ENCODE measurements around the gene FCMR.

The FCMR gene

DNA sequence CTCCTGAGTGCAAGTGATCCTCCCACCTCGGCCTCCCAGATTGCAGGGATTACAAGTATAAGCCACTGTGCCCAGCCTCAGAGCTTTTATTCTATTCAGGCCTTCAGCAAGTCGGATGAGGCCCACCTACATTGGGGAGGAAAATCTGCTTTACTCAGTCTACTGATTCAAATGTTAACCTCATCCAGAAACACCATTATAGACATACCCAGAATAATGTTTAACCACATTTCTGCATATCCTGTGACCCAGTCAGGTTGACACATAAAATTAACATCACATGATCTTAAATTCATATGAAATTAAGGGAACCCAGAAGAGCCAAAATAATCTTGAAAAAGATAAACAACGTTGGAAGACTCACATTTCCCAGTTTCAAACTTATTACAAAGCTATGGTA lies 41.4 kb downstream of the FCMR start:
- no peak for ATAC-seq

DNA sequence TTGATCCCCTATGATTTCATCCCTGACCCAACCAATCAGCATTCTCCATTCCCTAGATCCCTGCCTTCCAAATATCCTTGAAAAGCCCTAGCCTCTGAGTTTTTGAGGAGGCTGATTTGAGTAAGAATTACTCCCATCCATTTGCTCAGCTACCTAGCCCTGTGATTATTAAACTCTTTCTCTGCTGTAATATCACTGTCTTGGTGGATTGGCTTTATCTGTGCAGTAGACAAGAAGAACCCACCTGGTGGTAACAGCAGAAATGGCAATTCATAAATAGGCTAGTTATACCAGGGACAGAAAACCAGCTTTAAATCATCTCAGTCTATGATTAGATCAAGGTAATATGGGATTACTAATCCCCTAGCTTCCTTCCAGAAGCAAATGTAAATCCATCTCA lies 43.3 kb downstream of the FCMR start:
- ATAC-seq: no peak
- TF ChIP-seq OSR1 (CRISPR knock-in tag; IDR thresholded peaks at IDR 0.05) (no peak), PPARA (CRISPR knock-in tag; IDR thresholded peaks at IDR 0.05; ENCODE audit: borderline replicate concordance) (no peak), BACH2 (CRISPR knock-in tag; IDR thresholded peaks at IDR 0.05; ENCODE audit: borderline replicate concordance) (no peak), SNAI2 (CRISPR knock-in tag; IDR thresholded peaks at IDR 0.05) (no peak), ISL1 (CRISPR knock-in tag; IDR thresholded peaks at IDR 0.05) (no peak), ZNF70 (CRISPR knock-in tag; IDR thresholded peaks at IDR 0.05) (no peak), RARB (CRISPR knock-in tag; IDR thresholded peaks at IDR 0.05) (no peak), ZFP3 (CRISPR knock-in tag; IDR thresholded peaks at IDR 0.05) (no peak), CSDC2 (CRISPR knock-in tag; IDR thresholded peaks at IDR 0.05) (no peak), ESRRG (CRISPR knock-in tag; IDR thresholded peaks at IDR 0.05) (no peak), ZNF565 (CRISPR knock-in tag; conservative IDR thresholded peaks at IDR 0.05; ENCODE audit: low read depth) (no peak), ZNF8 (CRISPR knock-in tag; IDR thresholded peaks at IDR 0.05) (no peak), ARNTL (CRISPR knock-in tag; IDR thresholded peaks at IDR 0.05; ENCODE audit: borderline replicate concordance, low read depth) (no peak)
- TF ChIP-seq, protein P1, sequence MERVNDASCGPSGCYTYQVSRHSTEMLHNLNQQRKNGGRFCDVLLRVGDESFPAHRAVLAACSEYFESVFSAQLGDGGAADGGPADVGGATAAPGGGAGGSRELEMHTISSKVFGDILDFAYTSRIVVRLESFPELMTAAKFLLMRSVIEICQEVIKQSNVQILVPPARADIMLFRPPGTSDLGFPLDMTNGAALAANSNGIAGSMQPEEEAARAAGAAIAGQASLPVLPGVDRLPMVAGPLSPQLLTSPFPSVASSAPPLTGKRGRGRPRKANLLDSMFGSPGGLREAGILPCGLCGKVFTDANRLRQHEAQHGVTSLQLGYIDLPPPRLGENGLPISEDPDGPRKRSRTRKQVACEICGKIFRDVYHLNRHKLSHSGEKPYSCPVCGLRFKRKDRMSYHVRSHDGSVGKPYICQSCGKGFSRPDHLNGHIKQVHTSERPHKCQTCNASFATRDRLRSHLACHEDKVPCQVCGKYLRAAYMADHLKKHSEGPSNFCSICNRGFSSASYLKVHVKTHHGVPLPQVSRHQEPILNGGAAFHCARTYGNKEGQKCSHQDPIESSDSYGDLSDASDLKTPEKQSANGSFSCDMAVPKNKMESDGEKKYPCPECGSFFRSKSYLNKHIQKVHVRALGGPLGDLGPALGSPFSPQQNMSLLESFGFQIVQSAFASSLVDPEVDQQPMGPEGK (CRISPR knock-in tag; IDR thresholded peaks at IDR 0.05; ENCODE audit: borderline replicate concordance): no peak
- TF ChIP-seq, protein P2, sequence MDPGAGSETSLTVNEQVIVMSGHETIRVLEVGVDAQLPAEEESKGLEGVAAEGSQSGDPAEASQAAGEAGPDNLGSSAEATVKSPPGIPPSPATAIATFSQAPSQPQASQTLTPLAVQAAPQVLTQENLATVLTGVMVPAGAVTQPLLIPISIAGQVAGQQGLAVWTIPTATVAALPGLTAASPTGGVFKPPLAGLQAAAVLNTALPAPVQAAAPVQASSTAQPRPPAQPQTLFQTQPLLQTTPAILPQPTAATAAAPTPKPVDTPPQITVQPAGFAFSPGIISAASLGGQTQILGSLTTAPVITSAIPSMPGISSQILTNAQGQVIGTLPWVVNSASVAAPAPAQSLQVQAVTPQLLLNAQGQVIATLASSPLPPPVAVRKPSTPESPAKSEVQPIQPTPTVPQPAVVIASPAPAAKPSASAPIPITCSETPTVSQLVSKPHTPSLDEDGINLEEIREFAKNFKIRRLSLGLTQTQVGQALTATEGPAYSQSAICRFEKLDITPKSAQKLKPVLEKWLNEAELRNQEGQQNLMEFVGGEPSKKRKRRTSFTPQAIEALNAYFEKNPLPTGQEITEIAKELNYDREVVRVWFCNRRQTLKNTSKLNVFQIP (CRISPR knock-in tag; IDR thresholded peaks at IDR 0.05; ENCODE audit: borderline replicate concordance, low read depth): no peak
- TF ChIP-seq, protein P3, sequence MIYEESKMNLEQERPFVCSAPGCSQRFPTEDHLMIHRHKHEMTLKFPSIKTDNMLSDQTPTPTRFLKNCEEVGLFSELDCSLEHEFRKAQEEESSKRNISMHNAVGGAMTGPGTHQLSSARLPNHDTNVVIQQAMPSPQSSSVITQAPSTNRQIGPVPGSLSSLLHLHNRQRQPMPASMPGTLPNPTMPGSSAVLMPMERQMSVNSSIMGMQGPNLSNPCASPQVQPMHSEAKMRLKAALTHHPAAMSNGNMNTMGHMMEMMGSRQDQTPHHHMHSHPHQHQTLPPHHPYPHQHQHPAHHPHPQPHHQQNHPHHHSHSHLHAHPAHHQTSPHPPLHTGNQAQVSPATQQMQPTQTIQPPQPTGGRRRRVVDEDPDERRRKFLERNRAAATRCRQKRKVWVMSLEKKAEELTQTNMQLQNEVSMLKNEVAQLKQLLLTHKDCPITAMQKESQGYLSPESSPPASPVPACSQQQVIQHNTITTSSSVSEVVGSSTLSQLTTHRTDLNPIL (CRISPR knock-in tag; IDR thresholded peaks at IDR 0.05; ENCODE audit: low read depth): no peak
- TF ChIP-seq, protein P4, sequence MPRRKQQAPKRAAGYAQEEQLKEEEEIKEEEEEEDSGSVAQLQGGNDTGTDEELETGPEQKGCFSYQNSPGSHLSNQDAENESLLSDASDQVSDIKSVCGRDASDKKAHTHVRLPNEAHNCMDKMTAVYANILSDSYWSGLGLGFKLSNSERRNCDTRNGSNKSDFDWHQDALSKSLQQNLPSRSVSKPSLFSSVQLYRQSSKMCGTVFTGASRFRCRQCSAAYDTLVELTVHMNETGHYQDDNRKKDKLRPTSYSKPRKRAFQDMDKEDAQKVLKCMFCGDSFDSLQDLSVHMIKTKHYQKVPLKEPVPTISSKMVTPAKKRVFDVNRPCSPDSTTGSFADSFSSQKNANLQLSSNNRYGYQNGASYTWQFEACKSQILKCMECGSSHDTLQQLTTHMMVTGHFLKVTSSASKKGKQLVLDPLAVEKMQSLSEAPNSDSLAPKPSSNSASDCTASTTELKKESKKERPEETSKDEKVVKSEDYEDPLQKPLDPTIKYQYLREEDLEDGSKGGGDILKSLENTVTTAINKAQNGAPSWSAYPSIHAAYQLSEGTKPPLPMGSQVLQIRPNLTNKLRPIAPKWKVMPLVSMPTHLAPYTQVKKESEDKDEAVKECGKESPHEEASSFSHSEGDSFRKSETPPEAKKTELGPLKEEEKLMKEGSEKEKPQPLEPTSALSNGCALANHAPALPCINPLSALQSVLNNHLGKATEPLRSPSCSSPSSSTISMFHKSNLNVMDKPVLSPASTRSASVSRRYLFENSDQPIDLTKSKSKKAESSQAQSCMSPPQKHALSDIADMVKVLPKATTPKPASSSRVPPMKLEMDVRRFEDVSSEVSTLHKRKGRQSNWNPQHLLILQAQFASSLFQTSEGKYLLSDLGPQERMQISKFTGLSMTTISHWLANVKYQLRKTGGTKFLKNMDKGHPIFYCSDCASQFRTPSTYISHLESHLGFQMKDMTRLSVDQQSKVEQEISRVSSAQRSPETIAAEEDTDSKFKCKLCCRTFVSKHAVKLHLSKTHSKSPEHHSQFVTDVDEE (CRISPR knock-in tag; IDR thresholded peaks at IDR 0.05): no peak

More for the DNA sequence above, 41.4 kb downstream of the FCMR start:
- no peak for TF ChIP-seq ARNTL (CRISPR knock-in tag; IDR thresholded peaks at IDR 0.05; ENCODE audit: borderline replicate concordance, low read depth)
- no peak for TF ChIP-seq ESRRG (CRISPR knock-in tag; IDR thresholded peaks at IDR 0.05)
- TF ChIP-seq PPARA (CRISPR knock-in tag; IDR thresholded peaks at IDR 0.05; ENCODE audit: borderline replicate concordance): no peak
- TF ChIP-seq ZNF565 (CRISPR knock-in tag; conservative IDR thresholded peaks at IDR 0.05; ENCODE audit: low read depth): no peak
- TF ChIP-seq ZC3H10 (CRISPR knock-in tag; IDR thresholded peaks at IDR 0.05): no peak
- no peak for TF ChIP-seq TCF4 (CRISPR knock-in tag; IDR thresholded peaks at IDR 0.05; ENCODE audit: borderline replicate concordance)
- TF ChIP-seq, protein P2 (CRISPR knock-in tag; IDR thresholded peaks at IDR 0.05; ENCODE audit: borderline replicate concordance, low read depth): no peak
- TF ChIP-seq, protein P3 (CRISPR knock-in tag; IDR thresholded peaks at IDR 0.05; ENCODE audit: low read depth): no peak
- TF ChIP-seq, protein P4 (CRISPR knock-in tag; IDR thresholded peaks at IDR 0.05): no peak
- no peak for TF ChIP-seq ZNF8 (CRISPR knock-in tag; IDR thresholded peaks at IDR 0.05)
- no peak for TF ChIP-seq ISL1 (CRISPR knock-in tag; IDR thresholded peaks at IDR 0.05)
- TF ChIP-seq TOX (CRISPR knock-in tag; IDR thresholded peaks at IDR 0.05; ENCODE audit: borderline replicate concordance): no peak
- TF ChIP-seq ZFP3 (CRISPR knock-in tag; IDR thresholded peaks at IDR 0.05): no peak
- TF ChIP-seq ZFP30 (CRISPR knock-in tag; IDR thresholded peaks at IDR 0.05): no peak
- TF ChIP-seq OSR1 (CRISPR knock-in tag; IDR thresholded peaks at IDR 0.05): no peak
- TF ChIP-seq GLIS3 (CRISPR knock-in tag; IDR thresholded peaks at IDR 0.05): no peak

Measured in SK-N-SH treated with all-trans-retinoic acid at 6 μM for 48 hours (cell line).